OCI-LY7 (cell line): ENCODE measurements around the gene TRIM33. TPM values are rescaled to one million over a fixed set of nuclear protein-coding genes. Genes with fewer than 3 reads are reported as not detected.
"Not testable (repeated sequence)": the region's sequence is repeated elsewhere in the genome, so short reads cannot be mapped to it uniquely, and the experiment has no call there.

ENCODE experiments used
- BruUV-seq: library from RNA; stranded (reverse); fragments of 400-500 nt; replicated peaks from 2 replicates; lab custom pipeline; 2021; lab: Mats Ljungman, UMichigan
- CTCF ChIA-PET: fragments of 300-600 bp; sonication (Branson Sonifier 250); formaldehyde crosslinking; loops from one replicate; lab custom pipeline; 2022; ENCODE audit warnings: antibody characterized with exemption; ENCODE audit not compliant: unreplicated experiment; lab: Charles Lee
- POLR2A ChIA-PET: fragments of 300-600 bp; sonication (Branson Sonifier 250); formaldehyde crosslinking; loops from one replicate; lab custom pipeline; 2022; ENCODE audit warnings: antibody characterized with exemption; lab: Charles Lee
- DNase-seq: peaks from one replicate; pipeline ENCODE4 v3.0.0-alpha.2; 2015; ENCODE audit warnings: low spot score
- H2AFZ ChIP-seq: fragments of 200-600 bp; sonication (generic), shearing (Covaris generic); 2 replicates; pipeline ENCODE4 v1.6.1; 2014; ENCODE audit warnings: mild to moderate bottlenecking, antibody characterized with exemption, low read length, moderate library complexity
- H3K27ac ChIP-seq: fragments of 200-600 bp; sonication (generic); 2 replicates; pipeline ENCODE4 v1.5.1; 2014; ENCODE audit warnings: mixed run types, low read depth, mild to moderate bottlenecking, moderate library complexity, low read length, inconsistent platforms; ENCODE audit not compliant: poor library complexity, severe bottlenecking
- H3K36me3 ChIP-seq: fragments of 200-600 bp; sonication (generic); 2 replicates; pipeline ENCODE4 v1.6.1; 2014; ENCODE audit warnings: mild to moderate bottlenecking, antibody characterized with exemption, low read length, moderate library complexity, mixed read lengths; ENCODE audit not compliant: insufficient read depth
- H3K4me1 ChIP-seq: fragments of 200-600 bp; sonication (generic); 2 replicates; pipeline ENCODE4 v1.5.1; 2014; ENCODE audit warnings: mild to moderate bottlenecking, low read length; ENCODE audit not compliant: insufficient read depth, poor library complexity, severe bottlenecking
- H3K4me2 ChIP-seq: fragments of 200-600 bp; sonication (generic); 2 replicates; pipeline ENCODE4 v1.6.1; 2014; ENCODE audit warnings: mild to moderate bottlenecking, low read length
- H3K4me3 ChIP-seq: fragments of 200-600 bp; sonication (generic); 2 replicates; pipeline ENCODE4 v1.5.1; 2014; ENCODE audit warnings: mild to moderate bottlenecking, low read depth, low read length; ENCODE audit not compliant: poor library complexity, severe bottlenecking
- H3K79me2 ChIP-seq: fragments of 200-600 bp; sonication (generic); 2 replicates; pipeline ENCODE4 v1.6.1; 2016; ENCODE audit warnings: low read depth, mild to moderate bottlenecking, low read length, moderate library complexity, mixed read lengths; ENCODE audit not compliant: insufficient read depth
- H3K9me2 ChIP-seq: fragments of 200-600 bp; sonication (generic); 2 replicates; pipeline ENCODE4 v1.6.1; 2016; ENCODE audit warnings: mild to moderate bottlenecking, low read length, mixed read lengths; ENCODE audit not compliant: insufficient read depth
- H3K9me3 ChIP-seq: fragments of 200-600 bp; sonication (generic); 2 replicates; pipeline ENCODE4 v1.6.1; 2014; ENCODE audit warnings: mild to moderate bottlenecking, mixed run types, low read length, mixed read lengths
- H4K20me1 ChIP-seq: fragments of 200-600 bp; sonication (generic); 2 replicates; pipeline ENCODE4 v1.6.1; 2014; ENCODE audit warnings: mild to moderate bottlenecking, antibody characterized with exemption, low read length, moderate library complexity, mixed read lengths; ENCODE audit not compliant: insufficient read depth
- CTCF ChIP-seq: fragments of 200-600 bp; sonication (generic); conservative IDR thresholded peaks from 2 replicates; pipeline ENCODE4 v1.5.1; 2014; ENCODE audit warnings: mild to moderate bottlenecking, antibody characterized with exemption, low read length, moderate library complexity, mixed read lengths
- EZH2phosphoT487 ChIP-seq: fragments of 200-600 bp; sonication (generic); IDR thresholded peaks from 2 replicates; pipeline ENCODE4 v1.6.1; 2018; ENCODE audit warnings: low read depth, borderline replicate concordance, mild to moderate bottlenecking, mixed run types, antibody characterized with exemption, low read length, moderate library complexity, mixed read lengths
- intact Hi-C: fragments of 100-400 bp; cut with micrococcal nuclease; formaldehyde crosslinking; loops from one replicate; pipeline ENCODE4 v1.10.0; 2022; ENCODE audit not compliant: unreplicated experiment
- total RNA-seq, 2 experiments: library from RNA; depleted of rRNA in 1 of 2; stranded (reverse); fragments of >200 nt in 1 of 2; shearing (Covaris generic) in 1 of 2; gene quantifications; 2 replicates each; pipeline ENCODE4 v1.2.3, GENCODE V29; 2014 to 2022

The TRIM33 gene
- total RNA-seq, 2 experiments from 2014 or later: 43.0 to 44.7 TPM

GRCh38 chr1:114369930-114370329 lies 141.1 kb downstream of the TRIM33 start:
- no peak overlapping the region for H3K27ac ChIP-seq
- intact Hi-C loops: no loop called here
- no peaks in the 10 kb centered on the region for H3K4me1 ChIP-seq
- H3K4me3 ChIP-seq: no peak overlapping the region
- no peak overlapping the region for H3K4me2 ChIP-seq
- H3K36me3 ChIP-seq: no peaks in the 10 kb centered on the region
- no TSS peak for BruUV-seq
- H3K9me3 ChIP-seq: peaks cover 12% of the 10 kb centered on the region
- TF ChIP-seq CTCF (no peak), EZH2phosphoT487 (no peak)
- no peaks in the 10 kb centered on the region for H3K79me2 ChIP-seq
- H2AFZ ChIP-seq: no peak overlapping the region
- DNase-seq: no peak
- H4K20me1 ChIP-seq: no peaks in the 10 kb centered on the region
- CTCF ChIA-PET: no interaction called here
- H3K9me2 ChIP-seq: no peaks in the 10 kb centered on the region
- POLR2A ChIA-PET: interaction anchor here (0.6 to 0.7 kb wide), 3 partner anchors 136 to 247 kb away, joined by 3 read pairs; no protein-coding TSS in a partner anchor

GRCh38 chr1:114369266-114369919 lies 141.6 kb downstream of the TRIM33 start:
- H3K4me1 ChIP-seq, BruUV-seq, H3K79me2 ChIP-seq, H4K20me1 ChIP-seq, H3K4me2 ChIP-seq, H3K4me3 ChIP-seq, CTCF ChIA-PET, intact Hi-C loops, H3K27ac ChIP-seq, H3K9me2 ChIP-seq, DNase-seq, H2AFZ ChIP-seq, H3K36me3 ChIP-seq: not testable (repeated sequence)
- peaks cover 11% of the 10 kb centered on the region for H3K9me3 ChIP-seq
- POLR2A ChIA-PET: interaction anchor here (0.6 kb wide), 2 partner anchors 185 to 248 kb away, joined by 3 read pairs; no protein-coding TSS in a partner anchor

- Histone ChIP-seq H3K36me3 (no peaks in the 10 kb centered on the region), H4K20me1 (no peaks in the 10 kb centered on the region), H3K27ac (no peak overlapping the region), H3K4me2 (no peak overlapping the region), H3K9me3 (peaks cover 5% of the 10 kb centered on the region; the same call in 1 of the 2 replicates), H3K9me2 (no peaks in the 10 kb centered on the region), H3K79me2 (no peaks in the 10 kb centered on the region), H2AFZ (no peak overlapping the region), H3K4me1 (no peaks in the 10 kb centered on the region), H3K4me3 (no peak overlapping the region)
- BruUV-seq: no TSS peak
- ChIA-PET CTCF (no interaction called here), POLR2A (no interaction called here)
- intact Hi-C loops: no loop called here
- no peak for DNase-seq
- no peak for TF ChIP-seq EZH2phosphoT487
- TF ChIP-seq CTCF: no peak
These were observed 142.3 kb downstream of the TRIM33 start for GRCh38 chr1:114368560-114369255.
